ENCODE measurements around the gene AP2S1. TPM values are rescaled to one million over a fixed set of nuclear protein-coding genes. Genes with fewer than 3 reads are reported as not detected.
A peak's percentile ranks its signal among the peaks of the same experiment; 100 is the strongest.

Gene AP2S1
- total and polyA plus RNA-seq, 2 of the 4 experiments (the other 2 are of a cell fraction): 144 to 274 TPM

DNA sequence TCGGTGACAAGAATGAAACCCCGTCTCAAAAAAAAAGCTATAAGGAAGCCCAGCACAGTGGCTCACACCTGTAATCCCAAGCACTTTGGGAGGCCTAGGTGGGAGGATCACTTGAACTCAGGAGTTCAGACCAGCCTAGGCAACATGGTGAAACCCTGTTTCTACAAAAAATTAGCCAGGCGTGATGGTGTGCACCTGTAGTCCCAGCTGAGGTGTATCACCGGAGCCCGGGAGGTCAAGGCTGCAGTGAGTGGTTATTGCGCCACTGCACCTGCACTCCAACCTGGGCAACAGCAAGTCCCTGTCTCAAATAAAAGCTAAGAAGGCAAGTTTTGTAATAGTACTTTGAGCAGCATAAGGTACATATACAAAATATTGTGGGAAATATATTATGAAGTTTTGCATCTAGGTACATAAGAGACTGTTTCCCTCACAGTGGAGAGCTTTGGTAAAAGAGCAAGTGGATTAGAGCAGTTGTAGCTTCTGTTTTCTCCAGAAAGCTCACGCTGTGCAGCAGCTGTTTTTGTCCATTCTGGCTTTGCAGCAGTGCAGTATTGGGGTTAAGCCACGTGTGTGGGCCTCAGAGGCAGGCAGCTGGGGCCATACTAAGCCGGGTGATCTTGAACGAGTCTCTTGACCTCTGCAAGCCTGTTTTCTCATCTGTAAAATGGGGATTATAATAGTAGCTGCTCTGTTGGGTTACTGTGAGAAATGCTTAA, 45.6 kb upstream of the AP2S1 start:
- Histone ChIP-seq H3K4ac (ENCODE audit: low read depth, low read length) (no peak overlapping the region), H3K4me3 (ENCODE audit: insufficient read depth, low read depth, low read length) (no peak overlapping the region), H3K56ac (ENCODE audit: extremely low read depth, insufficient read depth, low read length) (no peak overlapping the region), H3K79me1 (ENCODE audit: low read depth in 1 of 2, low read length in 2 of 2) (peaks cover 45 to 77% of the 10 kb centered on the region in 2 experiments), H4K8ac (ENCODE audit: low read depth in 2 of 2, low read length in 2 of 2) (no peak overlapping the region), H4K20me1 (ENCODE audit: insufficient read depth, low read length) (peaks cover 16% of the 10 kb centered on the region), H3K9me3 (ENCODE audit: control insufficient read depth, insufficient read depth, low read length) (no peaks in the 10 kb centered on the region), H3K27ac (ENCODE audit: insufficient read depth, low read length) (no peak overlapping the region), H3K18ac (ENCODE audit: low read depth, low read length) (no peak overlapping the region), H3K9me1 (ENCODE audit: insufficient read depth, low read length) (peaks cover 25% of the 10 kb centered on the region), H2AK5ac (ENCODE audit: low read depth, low read length) (no peak overlapping the region), H3K9ac (ENCODE audit: low read depth, low read length) (no peak overlapping the region), H3K27me3 (ENCODE audit: control insufficient read depth, insufficient read depth, low read length) (no peaks in the 10 kb centered on the region), H3K14ac (replicated peaks; ENCODE audit: low read depth, low read length) (no peak overlapping the region), H2BK15ac (ENCODE audit: low read depth, low read length) (no peak overlapping the region), H3K4me1 (ENCODE audit: control insufficient read depth, insufficient read depth, low read length) (peaks cover 8% of the 10 kb centered on the region), H4K91ac (ENCODE audit: insufficient read depth, low read depth, low read length) (no peak overlapping the region), H2AK9ac (replicated peaks; ENCODE audit: low read depth, low read length, poor library complexity) (no peak overlapping the region), H2AFZ (replicated peaks; ENCODE audit: low read length, poor library complexity) (no peak overlapping the region), H3K36me3 (ENCODE audit: control insufficient read depth, insufficient read depth, low read length) (no peaks in the 10 kb centered on the region), H4K5ac (ENCODE audit: low read depth, low read length) (no peak overlapping the region), H2BK5ac (ENCODE audit: low read depth, low read length, poor library complexity, severe bottlenecking) (no peak overlapping the region), H2BK120ac (ENCODE audit: low read depth, low read length) (no peak overlapping the region), H3K4me2 (ENCODE audit: low read depth, low read length) (no peak overlapping the region), H3K23ac (ENCODE audit: low read depth, low read length) (no peak overlapping the region), H2BK20ac (ENCODE audit: low read depth, low read length) (no peak overlapping the region)
- TF ChIP-seq POLR2A (IDR thresholded peaks at IDR 0.05; ENCODE audit: low read depth, low read length): no peak
- no peak for TF ChIP-seq NFE2L2 (IDR thresholded peaks at IDR 0.05; ENCODE audit: low read depth, low read length)
- TF ChIP-seq, protein P1, sequence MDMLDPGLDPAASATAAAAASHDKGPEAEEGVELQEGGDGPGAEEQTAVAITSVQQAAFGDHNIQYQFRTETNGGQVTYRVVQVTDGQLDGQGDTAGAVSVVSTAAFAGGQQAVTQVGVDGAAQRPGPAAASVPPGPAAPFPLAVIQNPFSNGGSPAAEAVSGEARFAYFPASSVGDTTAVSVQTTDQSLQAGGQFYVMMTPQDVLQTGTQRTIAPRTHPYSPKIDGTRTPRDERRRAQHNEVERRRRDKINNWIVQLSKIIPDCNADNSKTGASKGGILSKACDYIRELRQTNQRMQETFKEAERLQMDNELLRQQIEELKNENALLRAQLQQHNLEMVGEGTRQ (IDR thresholded peaks at IDR 0.05; ENCODE audit: low read depth, low read length): no peak
- TF ChIP-seq CEBPB (IDR thresholded peaks at IDR 0.05; ENCODE audit: low read depth, low read length): 0 out of 2 replicates have a peak, but pooled peaks have one; percentile 27
- dilution Hi-C loops (cut with HindIII; ENCODE audit: low sequenced_read_pairs, unreplicated experiment): no loop called here
- DNase-seq (no peak), ATAC-seq (ENCODE audit: low read depth) (no peak)
- BruUV-seq (replicated peaks): no TSS peak
- in situ Hi-C loops (cut with MboI; ENCODE audit: low sequenced_read_pairs): no loop called here
- 93% methylated on average over 4 of the region's 10 CpGs; no CpG with 5 or more reads in 1 of the 2 experiments for WGBS, 2 experiments (ENCODE audit: extremely low coverage in 2 of 2, insufficient read length in 1 of 2)
- ChIA-PET CTCF (interaction anchor here (0.8 kb wide), 1 partner anchor 13 kb away, joined by 3 read pairs; no protein-coding TSS in a partner anchor), POLR2A (ENCODE audit: unreplicated experiment) (no interaction called here)
- intact Hi-C loops (cut with micrococcal nuclease): no loop called here

All from IMR-90 (cell line).